Measurements from ENCODE around the gene C19orf47.
A peak's percentile ranks its signal among the peaks of the same experiment; 100 is the strongest.
"Not testable (repeated sequence)": the region's sequence is repeated elsewhere in the genome, so short reads cannot be mapped to it uniquely, and the experiment has no call there.

Gene C19orf47

GRCh38 chr19:40376286-40376862 is 28.2 kb upstream of the C19orf47 start:
- DNase-seq: no peak

DNA sequence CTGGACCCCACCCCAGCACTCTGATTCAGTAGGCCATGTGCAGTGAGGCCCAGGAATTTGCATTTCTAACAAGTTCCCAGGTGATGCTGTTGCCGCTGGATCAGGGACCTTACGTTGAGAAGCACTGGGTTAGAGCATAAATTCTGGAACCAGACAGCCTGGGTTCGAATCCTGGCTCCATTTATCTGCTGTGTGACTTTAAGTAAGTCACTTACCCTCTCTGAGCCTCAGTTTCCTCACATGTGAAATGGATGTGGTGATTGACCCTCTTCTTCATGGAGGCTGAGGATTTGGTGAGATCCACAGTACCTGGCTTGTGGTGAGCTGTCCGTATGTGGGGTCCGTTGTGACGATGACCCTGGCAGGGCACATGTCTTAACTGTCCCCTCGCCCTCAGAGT is 25.9 kb upstream of the C19orf47 start:
- no peak for DNase-seq

GRCh38 chr19:40371802-40372122 is 23.6 kb upstream of the C19orf47 start:
- no peak for DNase-seq

DNA sequence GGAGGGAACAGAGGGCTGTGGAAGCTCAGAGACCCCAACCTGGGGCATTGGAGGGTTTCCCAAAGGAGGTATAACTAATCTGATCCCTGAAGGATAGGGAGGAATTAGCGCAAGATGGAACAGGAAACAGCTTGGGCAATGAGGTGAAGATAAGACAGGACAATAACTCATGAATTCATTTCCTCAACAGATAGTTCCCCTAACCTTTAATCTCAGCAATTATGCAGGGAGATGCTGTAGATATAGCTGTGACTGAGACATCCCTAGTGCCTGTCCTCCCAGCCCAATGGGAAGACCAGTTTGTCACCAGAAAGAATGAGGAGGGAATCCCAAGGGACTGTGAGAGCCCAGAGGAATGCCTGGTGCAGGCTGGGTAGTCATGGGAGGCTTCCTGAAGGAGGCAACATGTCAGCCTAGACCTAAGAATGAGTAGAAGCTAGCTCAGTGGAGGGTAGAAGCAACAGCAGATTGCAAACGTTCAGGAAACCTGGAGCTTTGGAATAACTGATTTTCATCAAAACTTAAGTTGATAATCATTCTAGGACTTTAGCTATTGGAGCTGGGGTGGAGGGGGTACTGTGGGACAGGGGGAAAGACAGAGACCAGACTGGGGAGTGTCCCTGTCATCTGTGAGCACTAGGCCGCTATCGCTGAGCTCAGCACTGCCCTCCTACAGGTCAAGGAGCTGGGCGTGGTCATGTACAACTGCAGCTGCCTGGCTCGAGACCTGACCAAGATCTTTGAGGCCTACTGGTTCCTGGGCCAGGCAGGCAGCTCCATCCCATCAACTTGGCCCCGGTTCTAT is 23.0 kb upstream of the C19orf47 start:
- no peak for DNase-seq

DNA sequence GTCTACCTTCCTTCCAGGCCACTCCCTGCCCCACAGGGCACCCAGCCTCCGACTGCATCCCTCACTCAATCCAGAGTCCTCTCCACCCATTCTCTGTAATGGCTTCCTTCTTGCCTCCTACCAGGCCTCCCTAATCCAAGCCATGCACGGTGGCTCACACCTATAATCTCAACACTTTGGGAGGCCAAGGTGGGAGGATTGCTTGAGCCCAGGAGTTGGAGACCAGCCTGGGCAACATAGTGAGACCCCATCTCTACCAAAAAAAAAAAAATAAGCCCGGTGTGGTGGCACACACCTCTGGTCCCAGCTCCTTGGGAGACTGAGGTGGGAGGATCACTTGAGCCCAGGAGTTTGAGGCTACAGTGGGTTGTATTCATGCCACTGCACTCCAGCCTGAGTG is 22.1 kb upstream of the C19orf47 start:
- not testable (repeated sequence) for DNase-seq

- no peak for DNase-seq
Measured at GRCh38 chr19:40369797-40370196, 21.6 kb upstream of the C19orf47 start.

- no peak for DNase-seq
Measured at GRCh38 chr19:40367577-40368434, 19.6 kb upstream of the C19orf47 start.

GRCh38 chr19:40366697-40367561 is 18.7 kb upstream of the C19orf47 start:
- DNase-seq: no peak

DNA sequence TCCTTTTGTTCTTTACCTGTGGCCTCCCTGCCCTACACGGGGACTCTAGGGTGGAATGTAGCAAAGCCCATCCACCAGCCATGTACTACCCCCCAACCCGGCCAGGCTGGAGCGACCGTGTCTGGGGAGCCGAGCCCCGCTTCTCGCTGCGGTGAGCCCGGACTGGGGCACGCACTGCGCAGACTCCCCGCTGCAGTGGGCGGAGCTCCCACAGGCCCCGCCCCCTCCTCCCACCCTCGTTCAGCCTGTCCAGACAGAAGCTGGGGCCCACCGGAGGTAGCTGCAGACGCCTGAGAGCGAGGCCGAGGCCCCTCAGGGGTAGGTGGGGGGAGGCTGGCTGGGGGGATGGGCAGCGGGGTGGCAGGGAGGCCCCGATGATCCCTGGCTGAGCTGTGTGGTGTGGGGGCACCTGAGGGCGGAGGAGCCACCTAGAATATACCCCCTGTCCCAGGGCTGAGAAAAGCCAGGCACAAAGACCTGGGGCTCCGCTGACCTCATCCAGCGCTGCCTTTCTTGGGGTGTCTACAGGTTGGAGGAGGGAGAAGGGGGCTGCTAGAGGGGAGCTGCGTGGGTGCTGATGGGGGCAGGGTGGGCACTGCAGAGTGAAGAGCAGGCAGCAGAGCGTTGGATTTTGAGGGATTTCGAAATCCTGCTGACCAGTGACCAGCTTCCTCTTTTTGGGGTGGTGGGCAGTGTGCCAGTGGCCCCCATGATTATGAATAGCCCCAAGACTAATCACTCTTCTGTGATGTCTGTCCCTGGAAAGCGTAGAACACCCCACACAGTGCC is 17.6 kb upstream of the C19orf47 start:
- DNase-seq: peak; percentile 12

GRCh38 chr19:40365010-40365409 is 16.8 kb upstream of the C19orf47 start:
- no peak for DNase-seq

- DNase-seq: no peak
Measured at GRCh38 chr19:40363069-40363468, 14.9 kb upstream of the C19orf47 start.

- no peak for DNase-seq
Measured at GRCh38 chr19:40362160-40362559, 14.0 kb upstream of the C19orf47 start.

- no peak for DNase-seq
Measured at GRCh38 chr19:40360708-40361241, 12.6 kb upstream of the C19orf47 start.

DNA sequence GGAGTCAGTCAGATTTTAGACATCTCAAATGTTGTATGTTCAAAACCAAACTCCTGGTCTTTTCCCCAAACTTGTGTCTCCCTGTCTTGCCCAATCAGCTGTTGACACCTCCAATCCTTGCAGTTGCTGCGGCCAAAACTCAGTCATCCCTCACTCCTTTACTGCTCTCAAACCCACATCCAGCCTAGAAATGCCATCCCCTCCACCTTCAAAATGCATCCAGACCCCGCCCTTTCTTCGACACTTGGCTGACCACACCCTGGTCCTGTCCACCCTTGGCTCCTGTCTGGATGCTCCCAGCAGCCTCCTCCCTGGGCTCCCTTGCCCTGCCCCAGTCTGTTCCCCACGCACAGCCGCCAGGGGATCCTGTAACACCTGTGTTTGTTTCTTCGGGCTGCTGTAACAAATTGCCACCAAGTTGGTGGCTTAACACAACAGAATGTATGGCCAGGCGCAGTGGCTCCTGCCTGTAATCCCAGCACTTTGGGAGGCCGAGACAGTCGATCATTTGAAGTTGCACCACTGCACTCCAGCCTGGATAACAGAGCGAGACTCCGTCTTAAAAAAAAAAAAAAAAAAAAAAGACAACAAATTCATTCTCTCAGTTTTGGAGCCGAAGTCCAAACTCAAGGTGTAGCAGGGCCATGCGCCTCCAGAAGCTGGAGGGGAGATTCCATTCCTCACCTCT is 12.0 kb upstream of the C19orf47 start:
- DNase-seq: no peak

- DNase-seq: no peak
Measured at GRCh38 chr19:40358773-40359172, 10.6 kb upstream of the C19orf47 start.

DNA sequence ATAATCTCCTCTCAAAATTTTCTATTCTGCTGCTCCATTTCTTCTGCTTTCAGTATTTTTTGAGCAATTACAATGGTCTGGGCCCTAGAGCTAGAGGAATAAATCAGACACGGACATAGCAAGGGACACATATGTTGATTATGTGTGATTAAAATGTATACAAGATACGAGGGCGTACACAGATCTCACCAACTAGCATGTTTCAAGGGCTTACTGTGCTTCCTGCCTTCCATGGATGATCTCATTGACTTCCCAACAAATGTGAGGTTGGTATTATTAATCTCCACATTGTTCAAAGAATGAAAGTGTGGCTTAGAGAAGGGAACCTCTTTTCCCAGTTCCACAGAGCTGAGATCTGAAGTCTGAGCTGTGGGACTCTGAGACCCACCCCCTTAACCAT is 9.4 kb upstream of the C19orf47 start:
- DNase-seq: no peak

- DNase-seq: no peak
Measured at GRCh38 chr19:40356681-40357595, 8.7 kb upstream of the C19orf47 start.

GRCh38 chr19:40355975-40356680 is 7.9 kb upstream of the C19orf47 start:
- DNase-seq: no peak

GRCh38 chr19:40348961-40349507 is 837 bp upstream of the C19orf47 start:
- no peak for DNase-seq
